Measurements from ENCODE around the gene COL24A1.
A peak's percentile ranks its signal among the peaks of the same experiment; 100 is the strongest.

COL24A1 gene

GRCh38 chr1:86176226-86176625, 19.7 kb upstream of the COL24A1 start:
- H3K4me3 ChIP-seq (ENCODE audit: control insufficient read depth in 1 of 7, extremely low read depth in 1 of 7, insufficient read depth in 4 of 7, low read depth in 2 of 7, low read length in 6 of 7): peak overlapping the region in 1 of 7 experiments; percentile 24
- H3K27ac ChIP-seq (ENCODE audit: insufficient read depth in 1 of 2, low read depth in 1 of 2, low read length in 2 of 2, poor library complexity in 1 of 2, severe bottlenecking in 2 of 2): peak overlapping the region in 1 of 2 experiments; percentile 37
- CTCF ChIA-PET: interaction anchor here (1.2 to 1.6 kb wide), 3 partner anchors 26 to 157 kb away, joined by 3 to 6 read pairs (median 3); no protein-coding TSS in a partner anchor
- H3K27me3 ChIP-seq (replicated peaks in 2 of 5; ENCODE audit: control insufficient read depth in 4 of 5, insufficient read depth in 5 of 5, low read length in 4 of 5): no peaks in the 10 kb centered on the region
- POLR2A ChIA-PET: interaction anchor here (0.6 to 0.9 kb wide), 2 partner anchors 39 to 41 kb away, joined by 3 to 4 read pairs; no protein-coding TSS in a partner anchor
- peaks cover 0 to 19% (median 7%) of the 10 kb centered on the region in 4 experiments for H3K4me1 ChIP-seq (ENCODE audit: control extremely low read depth in 1 of 4, control insufficient read depth in 4 of 4, insufficient read depth in 4 of 4, low read length in 3 of 4)
- DNase-seq: peak; percentile 3 to 62 (median 53)
- no peaks in the 10 kb centered on the region for H3K36me3 ChIP-seq (ENCODE audit: control insufficient read depth in 4 of 4, insufficient read depth in 4 of 4, low read length in 3 of 4)
- H3K9me3 ChIP-seq (ENCODE audit: control extremely low read depth in 1 of 5, control insufficient read depth in 4 of 5, insufficient read depth in 2 of 5, low read depth in 1 of 5, low read length in 4 of 5): no peaks in the 10 kb centered on the region
- WGBS (ENCODE audit: insufficient coverage): no CpG with 5 or more reads among the region's 5 CpGs

- Histone ChIP-seq H3K27me3 (replicated peaks in 2 of 5; ENCODE audit: control insufficient read depth in 4 of 5, insufficient read depth in 5 of 5, low read length in 4 of 5) (no peaks in the 10 kb centered on the region), H3K4me1 (ENCODE audit: control extremely low read depth in 1 of 4, control insufficient read depth in 4 of 4, insufficient read depth in 4 of 4, low read length in 3 of 4) (peaks cover 0 to 19% (median 7%) of the 10 kb centered on the region in 4 experiments), H3K9me3 (ENCODE audit: control extremely low read depth in 1 of 5, control insufficient read depth in 4 of 5, insufficient read depth in 2 of 5, low read depth in 1 of 5, low read length in 4 of 5) (no peaks in the 10 kb centered on the region), H3K36me3 (ENCODE audit: control insufficient read depth in 4 of 4, insufficient read depth in 4 of 4, low read length in 3 of 4) (no peaks in the 10 kb centered on the region), H3K27ac (ENCODE audit: insufficient read depth in 1 of 2, low read depth in 1 of 2, low read length in 2 of 2, poor library complexity in 1 of 2, severe bottlenecking in 2 of 2) (peak overlapping the region in 1 of 2 experiments; percentile 37), H3K4me3 (ENCODE audit: control insufficient read depth in 1 of 7, extremely low read depth in 1 of 7, insufficient read depth in 4 of 7, low read depth in 2 of 7, low read length in 6 of 7) (peak overlapping the region in 1 of 7 experiments; percentile 33)
- POLR2A ChIA-PET: interaction anchor here (0.6 to 0.9 kb wide), 2 partner anchors 39 to 42 kb away, joined by 3 to 4 read pairs; no protein-coding TSS in a partner anchor
- DNase-seq: peak; percentile 60 to 87 (median 82)
- 0% methylated on average over 3 of the region's 5 CpGs for WGBS (ENCODE audit: insufficient coverage)
- CTCF ChIA-PET: interaction anchor here (0.8 to 1.7 kb wide), 4 partner anchors 9 to 157 kb away, joined by 3 to 6 read pairs (median 4); no protein-coding TSS in a partner anchor
Observed at GRCh38 chr1:86175756-86176155, 19.2 kb upstream of the COL24A1 start.

- no peaks in the 10 kb centered on the region for H3K36me3 ChIP-seq (ENCODE audit: control insufficient read depth in 4 of 4, insufficient read depth in 4 of 4, low read length in 3 of 4)
- H3K9me3 ChIP-seq (ENCODE audit: control extremely low read depth in 1 of 5, control insufficient read depth in 4 of 5, insufficient read depth in 2 of 5, low read depth in 1 of 5, low read length in 4 of 5): peaks cover 0 to 2% (median 0%) of the 10 kb centered on the region in 5 experiments
- CTCF ChIA-PET: interaction anchor here (0.7 to 1.3 kb wide), 3 partner anchors 11 to 151 kb away, joined by 3 read pairs; no protein-coding TSS in a partner anchor
- POLR2A ChIA-PET: no interaction called here
- H3K27me3 ChIP-seq (replicated peaks in 2 of 5; ENCODE audit: control insufficient read depth in 4 of 5, insufficient read depth in 5 of 5, low read length in 4 of 5): no peaks in the 10 kb centered on the region
- no CpG with 5 or more reads among the region's 1 CpG for whole genome bisulfite sequencing (ENCODE audit: insufficient coverage)
- H3K27ac ChIP-seq (ENCODE audit: insufficient read depth in 1 of 2, low read depth in 1 of 2, low read length in 2 of 2, poor library complexity in 1 of 2, severe bottlenecking in 2 of 2): no peak overlapping the region
- peak; percentile 9 to 34 (median 31) for DNase-seq
- no peak overlapping the region for H3K4me3 ChIP-seq (ENCODE audit: control insufficient read depth in 1 of 7, extremely low read depth in 1 of 7, insufficient read depth in 4 of 7, low read depth in 2 of 7, low read length in 6 of 7)
- H3K4me1 ChIP-seq (ENCODE audit: control extremely low read depth in 1 of 4, control insufficient read depth in 4 of 4, insufficient read depth in 4 of 4, low read length in 3 of 4): peaks cover 0 to 2% (median 0%) of the 10 kb centered on the region in 4 experiments
Observed at GRCh38 chr1:86169625-86170024, 13.1 kb upstream of the COL24A1 start.

- H3K27ac ChIP-seq (ENCODE audit: insufficient read depth in 1 of 2, low read depth in 1 of 2, low read length in 2 of 2, poor library complexity in 1 of 2, severe bottlenecking in 2 of 2): no peak overlapping the region
- no peak for DNase-seq
- H3K27me3 ChIP-seq (replicated peaks in 2 of 5; ENCODE audit: control insufficient read depth in 4 of 5, insufficient read depth in 5 of 5, low read length in 4 of 5): peaks cover 0 to 3% (median 0%) of the 10 kb centered on the region in 5 experiments
- CTCF ChIA-PET: no interaction called here
- POLR2A ChIA-PET: no interaction called here
- peaks cover 0 to 4% (median 0%) of the 10 kb centered on the region in 5 experiments for H3K9me3 ChIP-seq (ENCODE audit: control extremely low read depth in 1 of 5, control insufficient read depth in 4 of 5, insufficient read depth in 2 of 5, low read depth in 1 of 5, low read length in 4 of 5)
- no CpG with 5 or more reads among the region's 3 CpGs for WGBS (ENCODE audit: insufficient coverage)
- no peak overlapping the region for H3K4me3 ChIP-seq (ENCODE audit: control insufficient read depth in 1 of 7, extremely low read depth in 1 of 7, insufficient read depth in 4 of 7, low read depth in 2 of 7, low read length in 6 of 7)
- H3K4me1 ChIP-seq (ENCODE audit: control extremely low read depth in 1 of 4, control insufficient read depth in 4 of 4, insufficient read depth in 4 of 4, low read length in 3 of 4): peaks cover 0 to 25% (median 19%) of the 10 kb centered on the region in 4 experiments
- no peaks in the 10 kb centered on the region for H3K36me3 ChIP-seq (ENCODE audit: control insufficient read depth in 4 of 4, insufficient read depth in 4 of 4, low read length in 3 of 4)
Observed at GRCh38 chr1:86159800-86160199, 3.2 kb upstream of the COL24A1 start.

GRCh38 chr1:86155807-86156565, 586 bp downstream of the COL24A1 start:
- CTCF ChIA-PET: no interaction called here
- WGBS (ENCODE audit: insufficient coverage): 0% methylated on average over 36 of the region's 40 CpGs
- peak overlapping the region; percentile 9 to 83 (median 70) for H3K4me3 ChIP-seq (ENCODE audit: control insufficient read depth in 1 of 7, extremely low read depth in 1 of 7, insufficient read depth in 4 of 7, low read depth in 2 of 7, low read length in 6 of 7)
- no peaks in the 10 kb centered on the region for H3K36me3 ChIP-seq (ENCODE audit: control insufficient read depth in 4 of 4, insufficient read depth in 4 of 4, low read length in 3 of 4)
- peaks cover 0 to 3% (median 0%) of the 10 kb centered on the region in 5 experiments for H3K27me3 ChIP-seq (replicated peaks in 2 of 5; ENCODE audit: control insufficient read depth in 4 of 5, insufficient read depth in 5 of 5, low read length in 4 of 5)
- peak; percentile 11 to 61 (median 43) for DNase-seq
- POLR2A ChIA-PET: no interaction called here
- peaks cover 0 to 6% (median 0%) of the 10 kb centered on the region in 5 experiments for H3K9me3 ChIP-seq (ENCODE audit: control extremely low read depth in 1 of 5, control insufficient read depth in 4 of 5, insufficient read depth in 2 of 5, low read depth in 1 of 5, low read length in 4 of 5)
- no peak overlapping the region for H3K27ac ChIP-seq (ENCODE audit: insufficient read depth in 1 of 2, low read depth in 1 of 2, low read length in 2 of 2, poor library complexity in 1 of 2, severe bottlenecking in 2 of 2)
- H3K4me1 ChIP-seq (ENCODE audit: control extremely low read depth in 1 of 4, control insufficient read depth in 4 of 4, insufficient read depth in 4 of 4, low read length in 3 of 4): peaks cover 0 to 26% (median 19%) of the 10 kb centered on the region in 4 experiments

- DNase-seq: peak; percentile 25 to 79 (median 77)
- Histone ChIP-seq H3K4me1 (ENCODE audit: control extremely low read depth in 1 of 4, control insufficient read depth in 4 of 4, insufficient read depth in 4 of 4, low read length in 3 of 4) (peaks cover 0 to 26% (median 19%) of the 10 kb centered on the region in 4 experiments), H3K36me3 (ENCODE audit: control insufficient read depth in 4 of 4, insufficient read depth in 4 of 4, low read length in 3 of 4) (no peaks in the 10 kb centered on the region), H3K27ac (ENCODE audit: insufficient read depth in 1 of 2, low read depth in 1 of 2, low read length in 2 of 2, poor library complexity in 1 of 2, severe bottlenecking in 2 of 2) (no peak overlapping the region), H3K4me3 (ENCODE audit: control insufficient read depth in 1 of 7, extremely low read depth in 1 of 7, insufficient read depth in 4 of 7, low read depth in 2 of 7, low read length in 6 of 7) (peak overlapping the region; percentile 3 to 83 (median 70)), H3K9me3 (ENCODE audit: control extremely low read depth in 1 of 5, control insufficient read depth in 4 of 5, insufficient read depth in 2 of 5, low read depth in 1 of 5, low read length in 4 of 5) (peaks cover 0 to 6% (median 0%) of the 10 kb centered on the region in 5 experiments), H3K27me3 (replicated peaks in 2 of 5; ENCODE audit: control insufficient read depth in 4 of 5, insufficient read depth in 5 of 5, low read length in 4 of 5) (peaks cover 0 to 3% (median 0%) of the 10 kb centered on the region in 5 experiments)
- ChIA-PET CTCF (interaction anchor here (1.2 to 1.3 kb wide), 2 partner anchors 38 to 261 kb away, joined by 3 read pairs; no protein-coding TSS in a partner anchor), POLR2A (no interaction called here)
- WGBS (ENCODE audit: insufficient coverage): 9% methylated on average over 40 of the region's 43 CpGs
Observed at GRCh38 chr1:86155051-86155806, 1.3 kb downstream of the COL24A1 start.

Data from common myeloid progenitor, CD34-positive (primary cell).